GM12873 (cell line): ENCODE measurements around the gene EGLN3.

ENCODE experiments used
- CTCF ChIP-seq: IDR thresholded peaks from 2 replicates; pipeline ENCODE4 v1.5.1; 2012; ENCODE audit warnings: low read depth, mild to moderate bottlenecking, moderate library complexity, low read length, control low read depth; ENCODE audit not compliant: insufficient read depth; ENCODE audit errors: missing control alignments

The EGLN3 gene

DNA sequence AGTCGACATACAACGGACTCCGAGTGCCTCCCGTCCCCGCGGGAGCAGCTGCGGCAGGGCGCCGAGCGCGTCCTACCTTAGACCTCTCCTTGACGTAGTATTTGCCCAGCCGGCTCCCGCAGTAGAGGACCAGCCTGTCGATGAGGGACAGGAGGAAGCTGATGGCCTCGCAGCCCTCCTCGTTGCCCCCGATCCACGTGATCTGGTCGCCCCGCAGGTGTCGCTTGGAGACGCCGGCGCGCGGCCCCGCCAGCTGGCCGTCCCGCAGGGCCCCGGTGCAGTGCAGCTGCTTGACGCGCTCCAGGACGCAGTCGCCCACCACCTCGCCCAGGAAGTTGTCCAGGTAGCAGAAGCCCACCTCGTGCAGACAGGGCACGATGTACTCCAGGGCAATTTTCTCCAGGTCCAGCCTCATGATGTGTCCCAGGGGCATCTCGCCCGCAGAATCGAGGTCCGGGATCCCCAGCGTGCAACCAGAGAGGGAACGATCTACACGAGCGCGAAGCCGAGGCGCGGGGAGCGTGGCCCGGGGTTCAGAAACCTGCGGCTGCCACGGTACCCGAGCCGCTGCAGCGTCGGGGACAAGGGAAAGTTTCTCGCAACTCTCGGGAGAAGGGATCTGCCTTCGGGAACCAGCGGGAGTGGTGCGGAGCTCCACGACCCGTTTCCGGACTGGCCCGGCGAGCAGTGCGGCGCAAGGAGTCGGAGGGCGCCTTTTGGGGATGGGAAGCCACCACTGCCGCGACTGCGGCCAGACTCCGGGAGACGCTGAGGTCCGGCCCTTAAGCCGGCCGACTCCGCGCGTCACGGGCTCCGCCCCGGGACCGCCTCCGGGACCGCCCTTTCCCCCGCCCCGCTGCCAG, at the start of gene EGLN3:
EGLN3 (minus strand) TSS at position 755 of the 863 bp plus-strand sequence; CDS start at position 433, 322 bp downstream.
- TF ChIP-seq CTCF: no peak

GRCh38 chr14:34000396-34000795, 49.5 kb upstream of the EGLN3 start:
- TF ChIP-seq CTCF: no peak

DNA sequence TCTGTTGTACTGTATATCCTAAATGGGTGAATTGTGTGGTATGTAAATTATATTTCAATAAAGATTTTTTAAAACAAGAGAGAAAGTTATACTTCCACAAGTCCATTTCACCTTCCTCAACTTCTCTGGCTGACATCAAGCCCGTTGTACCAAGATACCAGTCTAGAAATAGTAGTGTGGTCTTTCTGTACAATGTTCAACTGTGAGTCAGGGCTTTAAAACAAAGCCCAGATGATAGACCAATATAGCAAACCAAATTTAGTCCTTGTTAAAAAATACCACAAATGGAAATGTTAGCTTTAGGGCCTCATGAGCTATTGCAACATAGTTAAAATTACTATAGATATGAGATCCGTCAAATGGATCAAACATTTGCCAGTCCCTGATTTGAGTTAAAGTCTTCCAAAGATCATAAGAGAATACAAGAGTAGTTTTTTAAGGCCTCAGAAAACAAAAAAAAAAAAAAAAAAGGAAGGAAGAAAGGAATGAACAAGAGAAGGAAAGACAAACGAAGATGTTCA, 49.0 kb upstream of the EGLN3 start:
- TF ChIP-seq CTCF: no peak

GRCh38 chr14:33997611-33998010, 46.7 kb upstream of the EGLN3 start:
- TF ChIP-seq CTCF: no peak

DNA sequence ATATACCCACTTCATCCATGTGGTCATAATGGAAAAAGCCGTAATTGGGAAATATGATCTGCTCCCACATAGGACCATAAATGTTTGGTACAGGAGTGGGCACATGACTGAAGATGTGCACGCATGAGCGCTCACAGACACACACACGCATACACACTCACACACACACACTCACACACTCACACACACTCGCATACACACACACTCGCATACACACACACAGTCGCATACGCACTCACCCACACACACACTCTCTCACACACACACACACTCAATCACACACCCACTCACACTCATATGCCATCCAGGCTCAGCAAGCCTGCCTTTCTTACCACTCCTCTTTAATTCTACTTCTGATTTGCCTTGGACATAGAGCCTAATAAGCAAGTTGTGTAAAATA, 45.6 kb upstream of the EGLN3 start:
- TF ChIP-seq CTCF: no peak

DNA sequence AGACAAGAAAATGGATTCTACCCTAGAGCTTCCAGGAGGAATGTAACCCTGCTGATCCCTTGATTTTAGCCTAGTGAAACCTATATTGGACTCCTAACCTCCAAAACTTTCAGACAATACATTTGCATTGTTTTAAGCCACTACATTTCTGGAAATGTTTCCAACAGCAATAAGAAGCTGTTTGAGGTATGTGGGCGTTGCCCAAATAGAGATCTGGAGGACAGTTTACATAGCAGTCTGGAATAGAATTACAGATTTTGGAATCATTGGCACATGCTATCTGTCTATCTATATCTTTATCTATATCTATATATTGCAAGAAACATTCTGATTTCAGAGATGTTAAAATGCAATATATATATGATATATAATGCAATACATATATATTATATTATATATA, 42.4 kb upstream of the EGLN3 start:
- TF ChIP-seq CTCF: no peak

GRCh38 chr14:33992274-33993007, 41.6 kb upstream of the EGLN3 start:
- no peak for TF ChIP-seq CTCF
